Suprapubic skin (tissue), 4 donors: ENCODE results near the gene C16orf78. TPM values are rescaled to one million over a fixed set of nuclear protein-coding genes. Genes with fewer than 3 reads are reported as not detected.
A peak's percentile ranks its signal among the peaks of the same experiment; 100 is the strongest.

Experiments used
- DNase-seq, 2 donors: peaks; one replicate each; pipeline ENCODE4 v3.0.0-alpha.2; 2019; ENCODE audit warnings: low spot score in 2 of 2
- H3K27ac ChIP-seq: fragments of 200-600 bp; sonication (generic); one replicate; pipeline ENCODE4 v1.5.1; 2019
- H3K27me3 ChIP-seq: fragments of 200-600 bp; sonication (generic); one replicate; pipeline ENCODE4 v1.5.1; 2019
- H3K36me3 ChIP-seq: fragments of 200-600 bp; sonication (generic); one replicate; pipeline ENCODE4 v1.5.1; 2019
- H3K4me1 ChIP-seq: fragments of 200-600 bp; sonication (generic); one replicate; pipeline ENCODE4 v1.5.1; 2019
- H3K4me3 ChIP-seq: fragments of 200-600 bp; sonication (generic); one replicate; pipeline ENCODE4 v1.5.1; 2019; ENCODE audit warnings: mild to moderate bottlenecking
- H3K9me3 ChIP-seq: fragments of 200-600 bp; sonication (generic); one replicate; pipeline ENCODE4 v1.5.1; 2019
- EP300 ChIP-seq: sonication (generic); formaldehyde crosslinking; IDR thresholded peaks from one replicate; pipeline ENCODE4 v1.6.1; 2017; ENCODE audit warnings: antibody characterized with exemption
- POLR2A ChIP-seq, 2 donors: fragments of 450-650 bp; IDR thresholded peaks; one replicate each; pipeline ENCODE4 v1.6.1; 2017; ENCODE audit warnings: antibody characterized with exemption in 2 of 2, mild to moderate bottlenecking in 2 of 2, moderate library complexity in 2 of 2
- POLR2AphosphoS5 ChIP-seq, 3 donors: sonication (generic); formaldehyde crosslinking; IDR thresholded peaks; one replicate each; pipeline ENCODE4 v1.6.1; 2017; ENCODE audit warnings: antibody characterized with exemption in 3 of 3
- WGBS: methylation state at CpG from one replicate; pipeline ENCODE4 v1.1.5; 2018; 5-methylcytosine and 5-hydroxymethylcytosine counted together
- total RNA-seq, 4 donors: library from RNA; depleted of rRNA; stranded (reverse); fragments of >200 nt; gene quantifications; one replicate each; pipeline ENCODE4 v1.1.0, GENCODE V29; 2016
- TF ChIP-seq, protein P1 (sequence below), 2 donors: fragments of 200-600 bp in 1 of 2; fragments of 450-650 bp in 1 of 2; sonication (generic) in 1 of 2; IDR thresholded peaks; one replicate each; pipeline ENCODE4 v1.5.1; 2016 to 2019; ENCODE audit warnings: antibody characterized with exemption in 2 of 2, mild to moderate bottlenecking in 1 of 2, moderate library complexity in 1 of 2

The C16orf78 gene
- total RNA-seq, 4 donors from 2014 or later, result not detected

DNA sequence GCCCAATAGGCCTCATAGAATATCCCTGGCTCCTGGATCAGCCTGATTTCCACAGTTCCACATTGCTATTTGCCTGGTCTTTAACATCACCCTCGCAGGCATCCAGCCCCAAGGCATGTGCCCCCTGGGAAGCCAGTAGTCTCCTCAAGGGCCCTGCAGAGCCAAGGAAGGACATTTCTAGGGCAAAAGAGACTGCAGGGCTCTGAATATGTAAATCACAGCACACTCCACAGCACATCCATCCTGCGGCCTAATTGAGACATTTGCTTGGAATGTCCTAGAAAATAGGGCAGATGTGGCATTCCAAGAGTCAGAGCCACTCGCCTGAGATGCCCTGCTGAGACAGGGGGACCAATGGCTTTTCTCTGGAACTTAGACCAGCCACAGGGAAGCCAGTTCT, 11.4 kb upstream of the C16orf78 start:
- no peaks in the 10 kb centered on the region for H3K36me3 ChIP-seq
- 70% methylated on average over 3 of the region's 3 CpGs for WGBS
- DNase-seq, result peak in 1 of 2 donors; percentile 18
- no peaks in the 10 kb centered on the region for H3K9me3 ChIP-seq
- H3K27me3 ChIP-seq, result peaks cover 5% of the 10 kb centered on the region
- H3K27ac ChIP-seq, result no peak overlapping the region
- no peak overlapping the region for H3K4me3 ChIP-seq
- TF ChIP-seq, protein P1, sequence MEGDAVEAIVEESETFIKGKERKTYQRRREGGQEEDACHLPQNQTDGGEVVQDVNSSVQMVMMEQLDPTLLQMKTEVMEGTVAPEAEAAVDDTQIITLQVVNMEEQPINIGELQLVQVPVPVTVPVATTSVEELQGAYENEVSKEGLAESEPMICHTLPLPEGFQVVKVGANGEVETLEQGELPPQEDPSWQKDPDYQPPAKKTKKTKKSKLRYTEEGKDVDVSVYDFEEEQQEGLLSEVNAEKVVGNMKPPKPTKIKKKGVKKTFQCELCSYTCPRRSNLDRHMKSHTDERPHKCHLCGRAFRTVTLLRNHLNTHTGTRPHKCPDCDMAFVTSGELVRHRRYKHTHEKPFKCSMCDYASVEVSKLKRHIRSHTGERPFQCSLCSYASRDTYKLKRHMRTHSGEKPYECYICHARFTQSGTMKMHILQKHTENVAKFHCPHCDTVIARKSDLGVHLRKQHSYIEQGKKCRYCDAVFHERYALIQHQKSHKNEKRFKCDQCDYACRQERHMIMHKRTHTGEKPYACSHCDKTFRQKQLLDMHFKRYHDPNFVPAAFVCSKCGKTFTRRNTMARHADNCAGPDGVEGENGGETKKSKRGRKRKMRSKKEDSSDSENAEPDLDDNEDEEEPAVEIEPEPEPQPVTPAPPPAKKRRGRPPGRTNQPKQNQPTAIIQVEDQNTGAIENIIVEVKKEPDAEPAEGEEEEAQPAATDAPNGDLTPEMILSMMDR (IDR thresholded peaks at IDR 0.05), result no peak
- TF ChIP-seq POLR2A (IDR thresholded peaks at IDR 0.05), result no peak
- no peak for TF ChIP-seq POLR2AphosphoS5 (IDR thresholded peaks at IDR 0.05)
- no peak for TF ChIP-seq EP300
- no peaks in the 10 kb centered on the region for H3K4me1 ChIP-seq

DNA sequence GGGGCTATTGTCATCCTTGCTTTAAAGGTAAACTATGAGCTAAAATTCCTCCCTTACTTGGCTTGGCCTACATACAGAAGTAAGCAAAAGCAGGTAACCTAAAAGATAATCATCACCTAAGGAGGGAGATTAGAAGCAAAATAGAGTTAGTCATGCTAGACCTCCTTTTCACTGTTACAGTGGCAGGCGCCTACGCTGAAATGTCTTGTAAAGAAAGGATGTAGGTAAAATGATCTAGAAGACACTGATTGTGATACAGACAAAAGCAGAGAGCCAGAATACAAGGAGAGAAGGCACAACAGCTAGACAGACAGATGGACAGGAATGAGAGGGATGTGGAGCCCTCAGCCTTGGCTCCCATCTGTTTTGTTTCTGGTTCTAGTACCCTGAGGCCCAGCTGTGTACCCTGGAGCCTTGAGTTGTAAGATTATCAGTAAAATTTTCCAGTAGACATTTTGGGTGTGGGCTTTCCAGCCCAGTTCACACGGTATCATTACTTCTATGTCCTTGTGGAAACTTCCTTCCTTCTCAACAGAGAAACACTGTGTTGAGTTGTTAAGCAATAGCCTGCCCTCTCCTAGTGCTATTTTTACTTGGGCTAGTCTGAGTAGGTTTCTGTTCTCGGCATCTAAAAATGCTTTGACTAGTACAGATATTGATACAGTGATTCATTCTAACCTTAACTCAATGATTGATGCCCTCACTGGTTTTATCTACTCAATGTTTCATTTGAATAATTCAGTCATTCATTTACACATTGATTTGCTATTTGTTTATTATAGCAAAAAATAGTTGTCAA, 7.7 kb upstream of the C16orf78 start:
- H3K4me1 ChIP-seq, result no peaks in the 10 kb centered on the region
- TF ChIP-seq POLR2AphosphoS5 (IDR thresholded peaks at IDR 0.05) (no peak), EP300 (no peak), POLR2A (IDR thresholded peaks at IDR 0.05) (no peak)
- TF ChIP-seq, protein P1 (IDR thresholded peaks at IDR 0.05), result no peak

DNA sequence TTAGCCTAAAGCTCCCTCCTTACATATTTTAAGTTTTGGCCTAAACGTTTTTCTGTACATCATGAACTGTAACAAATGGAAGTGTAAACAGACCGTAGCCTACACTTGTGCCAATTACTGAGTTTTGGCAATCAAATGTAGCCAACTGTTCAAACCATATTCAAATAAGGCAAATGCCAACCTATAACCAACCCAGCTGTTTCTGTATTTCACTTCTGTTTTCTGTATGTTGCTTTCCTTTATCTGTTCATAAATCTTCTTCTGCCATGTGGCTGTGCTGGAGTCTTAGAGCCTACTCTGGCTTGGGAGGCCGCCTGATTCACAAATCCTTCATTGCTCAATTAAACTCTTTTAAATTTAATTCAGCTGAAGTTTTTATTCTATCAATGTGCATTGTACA, 6.9 kb upstream of the C16orf78 start:
- no peaks in the 10 kb centered on the region for H3K9me3 ChIP-seq
- H3K36me3 ChIP-seq, result no peaks in the 10 kb centered on the region
- TF ChIP-seq, protein P1 (IDR thresholded peaks at IDR 0.05), result no peak
- no peak for TF ChIP-seq EP300
- TF ChIP-seq POLR2A (IDR thresholded peaks at IDR 0.05), result no peak
- TF ChIP-seq POLR2AphosphoS5 (IDR thresholded peaks at IDR 0.05), result no peak
- no peaks in the 10 kb centered on the region for H3K27me3 ChIP-seq
- H3K4me3 ChIP-seq, result no peak overlapping the region
- H3K27ac ChIP-seq, result no peak overlapping the region
- no peaks in the 10 kb centered on the region for H3K4me1 ChIP-seq
- DNase-seq, result no peak
- 48% methylated on average over 3 of the region's 3 CpGs for WGBS

More for the DNA sequence above, 7.7 kb upstream of the C16orf78 start:
- no peak overlapping the region for H3K27ac ChIP-seq
- H3K9me3 ChIP-seq, result no peaks in the 10 kb centered on the region
- WGBS, result 71% methylated on average over 4 of the region's 4 CpGs
- no peak overlapping the region for H3K4me3 ChIP-seq
- no peaks in the 10 kb centered on the region for H3K27me3 ChIP-seq
- DNase-seq, result peak in 1 of 2 donors; percentile 6
- H3K36me3 ChIP-seq, result no peaks in the 10 kb centered on the region

DNA sequence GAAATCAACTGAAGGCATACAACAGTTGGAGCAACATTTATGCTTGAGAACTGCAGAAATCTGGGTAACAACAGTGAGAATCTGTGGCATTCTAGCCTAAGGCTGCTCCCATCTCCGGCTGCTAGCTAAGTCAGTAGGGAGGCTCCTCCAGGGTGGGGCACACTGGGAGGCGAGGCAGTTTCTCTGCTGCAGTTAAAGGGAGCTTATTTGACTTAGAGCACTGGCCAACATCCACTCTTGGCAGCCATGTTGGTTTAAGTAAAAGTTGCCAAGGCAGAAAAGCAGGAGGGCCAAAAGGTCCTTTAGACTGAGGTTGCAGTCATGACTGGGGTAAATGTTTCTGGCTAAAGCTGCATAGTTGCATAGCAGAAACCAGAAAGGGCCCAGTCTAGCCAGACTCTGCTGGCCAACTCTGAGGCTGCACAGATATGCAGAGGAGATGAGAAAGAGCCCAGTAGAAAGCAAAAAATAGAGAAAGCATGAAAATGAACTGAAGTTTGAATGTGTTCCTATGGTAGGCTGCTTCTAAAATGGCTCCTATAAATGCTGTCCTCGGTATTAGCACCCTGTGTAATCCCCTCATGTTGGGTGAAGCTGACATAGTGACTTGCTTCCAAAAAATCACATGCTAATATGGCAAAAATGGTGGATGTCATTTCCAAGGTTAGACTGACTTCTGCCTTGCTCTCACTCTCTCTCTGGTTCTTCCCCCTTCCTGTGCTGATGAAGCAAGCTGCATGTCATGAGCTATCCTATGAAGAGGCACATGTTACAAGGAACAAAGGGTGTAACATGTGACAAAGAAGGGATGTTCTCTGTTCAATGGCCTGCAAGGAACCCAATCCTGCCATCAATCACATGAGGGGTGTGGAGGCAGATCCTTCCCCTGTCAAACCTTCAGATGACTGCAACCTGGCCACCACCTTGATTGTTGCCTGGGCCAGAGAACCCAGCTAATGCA, 3.7 kb upstream of the C16orf78 start:
- no peaks in the 10 kb centered on the region for H3K36me3 ChIP-seq
- H3K4me3 ChIP-seq, result no peak overlapping the region
- H3K27me3 ChIP-seq, result no peaks in the 10 kb centered on the region
- DNase-seq, result no peak
- no peaks in the 10 kb centered on the region for H3K4me1 ChIP-seq
- WGBS, result 27% methylated on average over 3 of the region's 3 CpGs
- TF ChIP-seq POLR2AphosphoS5 (IDR thresholded peaks at IDR 0.05) (no peak), EP300 (no peak), POLR2A (IDR thresholded peaks at IDR 0.05) (no peak)
- TF ChIP-seq, protein P1 (IDR thresholded peaks at IDR 0.05), result no peak
- no peak overlapping the region for H3K27ac ChIP-seq
- no peaks in the 10 kb centered on the region for H3K9me3 ChIP-seq

DNA sequence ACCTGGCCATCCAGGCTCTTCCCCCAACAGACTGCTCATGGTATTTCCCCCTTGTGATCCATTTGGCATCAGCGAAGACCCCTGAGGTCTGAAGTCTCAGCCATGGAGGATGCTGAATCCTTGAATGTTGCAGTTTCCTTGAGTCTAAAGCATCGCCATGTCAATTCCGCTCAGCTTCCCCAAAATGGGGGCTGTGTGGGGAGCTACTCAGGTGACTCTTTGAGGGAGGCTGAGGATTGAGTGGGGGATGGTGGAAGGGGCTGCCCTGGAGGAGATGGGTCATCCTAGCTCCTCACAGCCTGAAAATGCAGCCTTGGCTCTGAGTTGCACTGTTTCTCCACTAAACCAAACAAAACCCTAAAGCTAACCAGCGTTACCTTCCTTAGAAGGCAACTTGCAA, 2.6 kb downstream of the C16orf78 start:
- DNase-seq, result no peak

More for the DNA sequence above, 2.6 kb downstream of the C16orf78 start:
- H3K27me3 ChIP-seq, result peaks cover 8% of the 10 kb centered on the region
- H3K36me3 ChIP-seq, result no peaks in the 10 kb centered on the region
- H3K4me1 ChIP-seq, result no peaks in the 10 kb centered on the region
- H3K9me3 ChIP-seq, result no peaks in the 10 kb centered on the region
- H3K27ac ChIP-seq, result no peak overlapping the region
- TF ChIP-seq POLR2A (IDR thresholded peaks at IDR 0.05) (no peak), POLR2AphosphoS5 (IDR thresholded peaks at IDR 0.05) (no peak), EP300 (no peak)
- TF ChIP-seq, protein P1 (IDR thresholded peaks at IDR 0.05), result no peak
- no peak overlapping the region for H3K4me3 ChIP-seq
- WGBS, result 96% methylated on average over 4 of the region's 4 CpGs
